ENCODE results near the gene C11orf24. TPM values are rescaled to one million over a fixed set of nuclear protein-coding genes. Genes with fewer than 3 reads are reported as not detected.

Gene C11orf24
- total RNA-seq (2021) (48.1 and 52.3 TPM in 2 replicates), Bru-seq, nascent RNA (percentile 61 among the genes with signal in this experiment), BruChase-seq, experiment 1, labeled RNA remaining after a 2-hour chase (percentile 62 among the genes with signal in this experiment), BruChase-seq, experiment 2, labeled RNA remaining after a 6-hour chase (percentile 67 among the genes with signal in this experiment)
- long read RNA-seq, transcript C11orf24-201 (4 exons, 2,063 nt) = major isoform, 13 of 67 reads
- long read RNA-seq, partial matches to known transcripts = 9 of 67 reads
- long read RNA-seq, other reads (novel, unspliced or antisense) = 45 of 67 reads

DNA sequence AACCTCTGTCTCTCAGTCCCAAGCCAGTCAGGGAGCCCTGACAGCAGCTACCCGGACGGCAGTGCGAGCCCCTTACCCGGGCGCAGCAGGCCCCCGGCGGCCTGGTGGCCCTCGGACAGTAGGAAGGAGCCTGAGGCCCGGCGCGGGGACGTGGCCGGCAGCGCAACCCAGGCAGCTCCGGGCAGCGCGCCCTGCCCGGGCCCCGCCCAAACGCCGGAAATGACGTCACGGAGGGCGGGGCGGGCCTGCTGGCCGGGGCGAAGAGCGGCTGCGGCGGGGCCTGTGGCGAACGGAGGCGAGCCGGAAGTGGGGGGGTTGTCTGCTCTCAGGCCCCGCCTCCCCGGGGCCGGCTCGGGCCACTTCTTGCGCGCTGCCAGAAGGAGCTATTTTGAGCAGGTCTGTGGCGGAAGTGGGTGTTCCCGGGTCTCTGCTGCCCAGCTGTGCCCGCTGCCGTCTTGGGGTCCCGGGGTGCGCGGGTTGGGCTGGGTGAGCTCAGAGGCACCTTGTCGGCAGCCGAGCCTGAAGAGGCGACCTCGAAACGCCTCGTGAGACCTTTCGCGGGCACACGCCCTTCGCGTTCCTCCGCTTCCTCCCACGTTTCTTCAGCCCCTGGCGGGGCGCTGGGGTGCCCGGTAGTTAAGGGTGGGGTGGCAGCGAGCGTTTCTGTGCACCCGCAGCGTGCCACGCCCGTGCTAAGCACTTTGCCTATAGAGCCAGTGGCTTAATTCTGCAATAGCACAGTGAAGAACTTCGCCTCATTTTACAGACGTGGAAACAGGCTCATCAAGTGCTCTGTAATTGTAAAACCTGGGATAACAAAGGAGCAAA is at the start of gene C11orf24:
Gene C11orf24 (minus strand): TSS at position 193 of the 828 bp plus-strand sequence. CDS start 8,206 bp downstream, outside the sequence.
- BruUV-seq (replicated peaks) = TSS peak; percentile 93
- Histone ChIP-seq H3K4me3 (ENCODE audit: low read depth, low read length, poor library complexity, severe bottlenecking) (peak within 1 kb of the TSS; percentile 86), H3K9me3 (ENCODE audit: low read depth, low read length, poor library complexity, severe bottlenecking) (no peaks in the 10 kb centered on the region), H3K36me3 (ENCODE audit: insufficient read depth, low read length, poor library complexity, severe bottlenecking) (peaks cover 11% of the 10 kb centered on the region), H3K27me3 (replicated peaks; ENCODE audit: insufficient read depth, low read depth, low read length, poor library complexity) (no peaks in the 10 kb centered on the region), H3K4me1 (ENCODE audit: insufficient read depth, low read length, poor library complexity, severe bottlenecking) (no peaks in the 10 kb centered on the region), H3K27ac (ENCODE audit: low read depth, low read length, poor library complexity, severe bottlenecking) (peak within 1 kb of the TSS; percentile 91)
- DNase-seq (ENCODE audit: low spot score) = peak; percentile 98
- no peak for TF ChIP-seq EZH2 (IDR thresholded peaks at IDR 0.05; ENCODE audit: borderline replicate concordance, low read depth, low read length, poor library complexity, severe bottlenecking)
- TF ChIP-seq, protein P1, sequence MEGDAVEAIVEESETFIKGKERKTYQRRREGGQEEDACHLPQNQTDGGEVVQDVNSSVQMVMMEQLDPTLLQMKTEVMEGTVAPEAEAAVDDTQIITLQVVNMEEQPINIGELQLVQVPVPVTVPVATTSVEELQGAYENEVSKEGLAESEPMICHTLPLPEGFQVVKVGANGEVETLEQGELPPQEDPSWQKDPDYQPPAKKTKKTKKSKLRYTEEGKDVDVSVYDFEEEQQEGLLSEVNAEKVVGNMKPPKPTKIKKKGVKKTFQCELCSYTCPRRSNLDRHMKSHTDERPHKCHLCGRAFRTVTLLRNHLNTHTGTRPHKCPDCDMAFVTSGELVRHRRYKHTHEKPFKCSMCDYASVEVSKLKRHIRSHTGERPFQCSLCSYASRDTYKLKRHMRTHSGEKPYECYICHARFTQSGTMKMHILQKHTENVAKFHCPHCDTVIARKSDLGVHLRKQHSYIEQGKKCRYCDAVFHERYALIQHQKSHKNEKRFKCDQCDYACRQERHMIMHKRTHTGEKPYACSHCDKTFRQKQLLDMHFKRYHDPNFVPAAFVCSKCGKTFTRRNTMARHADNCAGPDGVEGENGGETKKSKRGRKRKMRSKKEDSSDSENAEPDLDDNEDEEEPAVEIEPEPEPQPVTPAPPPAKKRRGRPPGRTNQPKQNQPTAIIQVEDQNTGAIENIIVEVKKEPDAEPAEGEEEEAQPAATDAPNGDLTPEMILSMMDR (conservative IDR thresholded peaks at IDR 0.05; ENCODE audit: low read depth, low read length) = no peak
- CTCF ChIA-PET = interaction anchor here (0.6 kb wide), 1 partner anchor 1020 kb away, joined by 3 read pairs; no protein-coding TSS in a partner anchor
- intact Hi-C loops (cut with micrococcal nuclease; ENCODE audit: unreplicated experiment) = loop anchor here (2.0 to 5.0 kb wide), 3 partner anchors 25 to 190 kb away; partner anchors contain the start of gene PPP6R3
- POLR2A ChIA-PET (ENCODE audit: low non-redundant PET) = interaction anchor here (0.7 kb wide), 1 partner anchor 134 kb away, joined by 4 read pairs; no protein-coding TSS in a partner anchor

DNA sequence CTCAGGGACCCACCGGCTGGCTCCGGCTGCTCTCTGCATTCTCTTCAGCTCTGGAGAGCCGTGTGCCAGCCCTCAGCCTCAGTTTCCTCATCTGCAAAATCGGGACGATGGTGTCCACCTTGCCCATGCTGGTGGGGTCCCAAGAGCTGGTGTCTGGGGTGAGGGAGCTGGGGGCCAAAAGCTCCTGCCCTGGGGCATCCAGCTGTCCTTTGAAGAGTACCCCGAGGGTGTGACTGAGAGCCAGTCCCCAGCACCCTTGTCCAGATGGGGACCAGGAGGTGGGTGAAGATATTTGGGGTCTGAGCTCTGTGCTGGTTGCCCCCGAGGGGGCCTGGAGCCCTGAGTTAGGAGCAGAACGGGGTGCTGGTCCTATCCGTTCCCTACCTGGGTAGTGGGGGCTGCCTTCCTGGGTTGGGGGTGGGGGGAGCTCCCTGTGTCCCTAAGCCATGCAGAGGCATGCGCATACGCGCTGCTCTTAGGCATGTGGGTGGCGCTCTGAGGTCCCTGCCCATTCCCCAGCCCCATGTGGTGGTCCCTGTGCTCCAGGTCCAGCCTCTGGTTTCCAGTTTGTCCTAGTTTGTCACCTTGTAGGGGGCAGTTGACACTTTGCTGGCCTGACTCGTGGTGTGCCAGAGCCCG is 45.5 kb upstream of the C11orf24 start:
- Histone ChIP-seq H3K36me3 (ENCODE audit: insufficient read depth, low read length, poor library complexity, severe bottlenecking) (no peaks in the 10 kb centered on the region), H3K4me3 (ENCODE audit: low read depth, low read length, poor library complexity, severe bottlenecking) (no peak overlapping the region), H3K27ac (ENCODE audit: low read depth, low read length, poor library complexity, severe bottlenecking) (no peak overlapping the region), H3K4me1 (ENCODE audit: insufficient read depth, low read length, poor library complexity, severe bottlenecking) (peaks cover 23% of the 10 kb centered on the region), H3K27me3 (replicated peaks; ENCODE audit: insufficient read depth, low read depth, low read length, poor library complexity) (no peaks in the 10 kb centered on the region), H3K9me3 (ENCODE audit: low read depth, low read length, poor library complexity, severe bottlenecking) (no peaks in the 10 kb centered on the region)
- DNase-seq (ENCODE audit: low spot score) = no peak
- no peak for TF ChIP-seq EZH2 (IDR thresholded peaks at IDR 0.05; ENCODE audit: borderline replicate concordance, low read depth, low read length, poor library complexity, severe bottlenecking)
- TF ChIP-seq, protein P1 (conservative IDR thresholded peaks at IDR 0.05; ENCODE audit: low read depth, low read length) = no peak
- intact Hi-C loops (cut with micrococcal nuclease; ENCODE audit: unreplicated experiment) = no loop called here
- BruUV-seq (replicated peaks) = no TSS peak
- ChIA-PET CTCF (no interaction called here), POLR2A (ENCODE audit: low non-redundant PET) (no interaction called here)

DNA sequence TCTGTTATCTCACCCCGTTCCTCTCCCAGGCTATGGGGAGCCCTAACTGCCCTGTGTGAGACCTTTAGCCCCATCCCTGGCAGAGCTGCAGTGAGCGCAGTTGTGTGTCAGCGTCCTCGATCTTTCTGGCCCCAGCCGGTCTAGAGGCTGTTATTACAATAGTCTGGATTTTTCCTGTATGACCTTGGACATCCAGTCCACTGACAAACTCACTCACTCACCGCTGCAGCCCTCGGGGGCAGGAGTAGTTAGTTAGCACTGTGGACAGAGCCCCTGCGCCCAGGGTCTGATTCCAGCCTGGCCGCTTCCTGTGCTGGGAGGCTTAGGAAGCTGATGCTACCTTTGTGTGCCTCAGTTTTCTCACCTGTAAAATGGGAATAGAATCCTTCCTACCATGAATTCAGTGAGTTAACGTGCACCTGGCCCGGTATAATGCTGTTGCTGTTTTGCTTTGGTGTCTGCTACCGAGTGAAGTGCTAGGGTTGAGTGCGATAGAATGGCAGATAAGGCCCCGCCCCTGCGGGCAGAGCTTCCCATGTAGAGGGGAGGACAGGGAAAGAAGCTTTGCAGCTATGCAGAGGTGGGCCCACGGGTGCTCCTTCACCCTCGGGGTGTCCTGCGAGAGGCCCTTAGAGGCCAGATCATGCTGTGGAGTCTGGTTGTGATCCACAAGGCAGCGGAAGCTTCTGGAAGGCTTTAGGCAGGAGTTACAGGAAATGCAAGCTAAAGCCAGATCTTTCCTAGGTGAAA is 43.6 kb upstream of the C11orf24 start:
- H3K36me3 ChIP-seq (ENCODE audit: insufficient read depth, low read length, poor library complexity, severe bottlenecking) = no peaks in the 10 kb centered on the region
- CTCF ChIA-PET = no interaction called here
- DNase-seq (ENCODE audit: low spot score) = no peak
- H3K27ac ChIP-seq (ENCODE audit: low read depth, low read length, poor library complexity, severe bottlenecking) = peak overlapping the region; percentile 84
- peaks cover 17% of the 10 kb centered on the region for H3K4me1 ChIP-seq (ENCODE audit: insufficient read depth, low read length, poor library complexity, severe bottlenecking)
- TF ChIP-seq EZH2 (IDR thresholded peaks at IDR 0.05; ENCODE audit: borderline replicate concordance, low read depth, low read length, poor library complexity, severe bottlenecking) = no peak
- TF ChIP-seq, protein P1 (conservative IDR thresholded peaks at IDR 0.05; ENCODE audit: low read depth, low read length) = no peak
- POLR2A ChIA-PET (ENCODE audit: low non-redundant PET) = no interaction called here
- intact Hi-C loops (cut with micrococcal nuclease; ENCODE audit: unreplicated experiment) = no loop called here
- H3K4me3 ChIP-seq (ENCODE audit: low read depth, low read length, poor library complexity, severe bottlenecking) = peak overlapping the region; percentile 75
- H3K27me3 ChIP-seq (replicated peaks; ENCODE audit: insufficient read depth, low read depth, low read length, poor library complexity) = no peaks in the 10 kb centered on the region
- no TSS peak for BruUV-seq (replicated peaks)
- no peaks in the 10 kb centered on the region for H3K9me3 ChIP-seq (ENCODE audit: low read depth, low read length, poor library complexity, severe bottlenecking)

All from A673 (cell line).